RPMI7951 (cell line): ENCODE measurements around the gene CCDC182. TPM values are rescaled to one million over a fixed set of nuclear protein-coding genes. Genes with fewer than 3 reads are reported as not detected.
A peak's percentile ranks its signal among the peaks of the same experiment; 100 is the strongest.

ENCODE experiments used
- DNase-seq: peaks from one replicate; pipeline ENCODE4 v3.0.0-alpha.2; 2012; ENCODE audit warnings: low read depth
- total RNA-seq: library from RNA; depleted of rRNA; stranded (reverse); fragments of >200 nt; shearing (Covaris generic); gene quantifications from 2 replicates; pipeline ENCODE4 v1.2.3, GENCODE V29; 2014; rRNA removed

CCDC182 gene
- total RNA-seq, 1 experiment from 2014 or later, result not detected

GRCh38 chr17:57697891-57698711, 47.0 kb downstream of the CCDC182 start:
- no peak for DNase-seq

GRCh38 chr17:57697197-57697596, 47.9 kb downstream of the CCDC182 start:
- no peak for DNase-seq

GRCh38 chr17:57696050-57696449, 49.0 kb downstream of the CCDC182 start:
- DNase-seq, result peak; percentile 10

Other genes with a start within 250 kb of the CCDC182 start
- gene MRPS23, start 104.7 kb upstream of the CCDC182 start, total RNA-seq, result 16.3 and 36.6 TPM in 2 replicates
- gene CUEDC1, start 210.1 kb upstream of the CCDC182 start, total RNA-seq, result 6.4 and 6.6 TPM in 2 replicates
- gene VEZF1, start 243.0 kb upstream of the CCDC182 start, total RNA-seq, result 65.2 and 78.7 TPM in 2 replicates